Myocyte (in vitro differentiated cells): ENCODE results near the gene CTSH. TPM values are rescaled to one million over a fixed set of nuclear protein-coding genes. Genes with fewer than 3 reads are reported as not detected.

ENCODE experiments used
- DNase-seq: peaks from one replicate; pipeline ENCODE4 v3.0.0-alpha.2; 2012; ENCODE audit warnings: low read depth
- polyA plus RNA-seq: library from polyadenylated mRNA; unstranded; fragments of >200 nt; gene quantifications from one replicate; pipeline ENCODE4 v1.2.1, GENCODE V29; 2012; ENCODE audit warnings: missing spikeins
- total RNA-seq: library from RNA; depleted of rRNA; stranded (reverse); fragments of >200 nt; gene quantifications from 2 replicates; pipeline ENCODE4 v1.2.3, GENCODE V29; 2014

Gene CTSH
- total RNA-seq, result 1,721 and 2,454 TPM in 2 replicates
- 673 TPM for polyA plus RNA-seq

- DNase-seq, result peak; percentile 76
These were observed at the start of gene CTSH for GRCh38 chr15:78944669-78945407. Gene CTSH (minus strand): TSS chr15:78945046. CDS start chr15:78944981, 65 bp downstream.

GRCh38 chr15:78993931-78994530 is 49.2 kb upstream of the CTSH start:
- DNase-seq, result no peak

GRCh38 chr15:78993257-78993930 is 48.5 kb upstream of the CTSH start:
- no peak for DNase-seq

- no peak for DNase-seq
These were observed 47.8 kb upstream of the CTSH start for GRCh38 chr15:78992416-78993256.

- no peak for DNase-seq
These were observed 47.0 kb upstream of the CTSH start for GRCh38 chr15:78991879-78992278.

GRCh38 chr15:78991476-78991875 is 46.6 kb upstream of the CTSH start:
- no peak for DNase-seq

- DNase-seq, result peak; percentile 57
These were observed 45.4 kb upstream of the CTSH start for GRCh38 chr15:78990278-78990677.

GRCh38 chr15:78989701-78990240 is 44.9 kb upstream of the CTSH start:
- peak; percentile 96 for DNase-seq

GRCh38 chr15:78988361-78988911 is 43.6 kb upstream of the CTSH start:
- DNase-seq, result peak; percentile 100

GRCh38 chr15:78987556-78988360 is 42.9 kb upstream of the CTSH start:
- DNase-seq, result peak; percentile 35

GRCh38 chr15:78985859-78986475 is 41.1 kb upstream of the CTSH start:
- no peak for DNase-seq

GRCh38 chr15:78984041-78984440 is 39.2 kb upstream of the CTSH start:
- no peak for DNase-seq

GRCh38 chr15:78983146-78983918 is 38.5 kb upstream of the CTSH start:
- DNase-seq, result peak; percentile 92

GRCh38 chr15:78982736-78983135 is 37.9 kb upstream of the CTSH start:
- DNase-seq, result no peak

- DNase-seq, result peak; percentile 52
These were observed 36.9 kb upstream of the CTSH start for GRCh38 chr15:78981532-78982313.

GRCh38 chr15:78979456-78980320 is 34.8 kb upstream of the CTSH start:
- peak; percentile 78 for DNase-seq
